Heart left ventricle (tissue), 13 donors: ENCODE results near the gene NSMCE3.

Source experiments
- CTCF ChIP-seq, 12 donors: fragments of 200-600 bp; sonication (generic) in 4 of 12; IDR thresholded peaks; one replicate each; pipeline versions ENCODE4 v1.5.0 to v1.8.0; 2018 to 2022; ENCODE audit warnings: antibody characterized with exemption in 12 of 12, mild to moderate bottlenecking in 5 of 12
- POLR2A ChIP-seq, 2 donors: fragments of 450-650 bp; IDR thresholded peaks; one replicate each; pipeline ENCODE4 v1.6.1; 2017; ENCODE audit warnings: antibody characterized with exemption in 2 of 2, mild to moderate bottlenecking in 2 of 2, moderate library complexity in 2 of 2
- donor health status: ischemic (EF 13 %, LVEDD 7.1; RV severe dilation, severe dysfunction).
- donor health status: DM: no; HTN: yes; CAD: no.
- donor health status: DM: no; HTN: no; CAD: no.
- donor health status: ischemic (EF 25% LVEDD 6.9; RV normal size, moderate dysfunction).
- donor health status: ischemic (EF 25% LVEDD 5.7; RV mildly dilated, moderate dysfunction).
- donor health status: ischemic (EF 35%, LVEDD 5.7; RV mildly dilated, moderate dysfunction).
- donor health status: nonischemic (EF 11% LVEDD 7.7; RV severe dilation, severe dysfunction).
- donor health status: DM: yes; HTN: yes; CAD: no.
- donor health status: PGD.
- donor health status: ischemic (EF 29% LVEDD 5.4; RV normal size, mild dysfunction).
- donor health status: nonischemic (EF 23%, LVEDD 6.1; RV moderate dilation, normal function).

- TF ChIP-seq CTCF (IDR thresholded peaks at IDR 0.05) (no peak), POLR2A (IDR thresholded peaks at IDR 0.05) (no peak)
Measured at GRCh38 chr15:29244123-29244522, 25.5 kb downstream of the NSMCE3 start.
